ENCODE results near the gene TMC1.

DNA sequence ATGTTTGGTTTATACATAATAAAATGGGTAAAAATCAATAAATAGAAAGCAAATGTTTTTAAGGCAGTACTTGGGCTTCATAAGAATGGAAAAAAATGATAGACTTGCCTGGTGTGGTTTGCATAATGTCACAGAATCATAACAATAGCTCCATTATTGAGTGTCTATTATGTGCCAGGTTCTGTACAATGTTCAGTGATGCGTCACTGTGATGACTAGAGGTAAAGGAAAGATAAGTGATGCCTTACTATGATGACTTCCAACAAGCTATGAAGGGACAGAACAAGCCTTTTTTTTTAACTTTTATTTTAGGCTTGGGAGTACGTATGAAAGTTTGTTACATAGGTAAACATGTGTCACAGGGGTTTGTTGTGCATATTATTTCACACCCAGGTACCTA lies 128.8 kb downstream of the TMC1 start:
- no peak for TF ChIP-seq POLR2A (IDR thresholded peaks at IDR 0.05; ENCODE audit: low read depth, low read length)
- TF ChIP-seq TAF1 (IDR thresholded peaks at IDR 0.05; ENCODE audit: borderline replicate concordance, low read depth, low read length): no peak
- TF ChIP-seq POLR2AphosphoS5 (IDR thresholded peaks at IDR 0.05; ENCODE audit: low read depth, low read length): no peak

All from GM12892 (cell line).